Hippocampal formation (tissue), 2 donors: ENCODE measurements around the gene PRRX1.

Experiments used
- DNase-seq, 2 donors: peaks; one replicate each; lab custom pipeline; 2025; lab: John Stamatoyannopoulos, UW

Gene PRRX1

DNA sequence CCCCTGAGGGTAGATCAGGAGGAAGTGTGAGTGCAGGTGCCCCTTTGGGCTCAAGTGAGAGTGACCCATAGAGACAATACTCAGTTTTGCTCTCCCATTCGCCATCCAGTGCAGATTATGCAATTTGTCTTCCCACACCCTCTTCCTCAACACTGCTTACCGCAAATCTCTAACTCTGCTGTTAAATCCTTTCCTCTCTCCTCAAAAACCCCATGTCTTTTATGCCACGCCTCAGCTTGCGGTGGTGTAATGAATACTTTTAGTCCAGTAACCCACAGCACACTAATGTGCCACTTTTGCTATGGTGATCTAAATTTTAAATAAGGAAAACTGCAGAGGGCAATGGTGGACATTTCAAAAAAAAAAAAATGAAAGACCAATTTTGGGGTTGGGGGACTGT is 57.7 kb downstream of the PRRX1 start:
- no peak for DNase-seq

GRCh38 chr1:170723518-170723917 is 59.6 kb downstream of the PRRX1 start:
- no peak for DNase-seq

DNA sequence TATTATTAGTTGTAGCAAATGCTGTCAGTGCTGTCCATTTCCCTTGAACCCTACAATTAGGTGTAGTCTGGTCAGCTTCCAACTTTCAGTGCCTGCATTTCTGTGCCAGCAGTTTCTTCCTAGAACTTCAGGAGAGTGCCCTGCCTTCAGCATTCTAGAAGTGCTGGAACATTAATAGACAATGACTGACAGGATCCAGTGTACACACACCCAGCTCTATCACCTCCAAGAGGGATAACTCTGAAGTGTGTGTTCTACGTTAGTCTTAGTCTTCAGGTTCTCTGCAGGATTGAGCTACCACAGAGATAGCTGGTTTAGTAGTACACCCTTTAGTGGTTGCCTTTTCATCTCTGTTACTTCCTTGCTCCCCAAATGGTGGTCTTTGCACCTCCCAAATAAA is 61.4 kb downstream of the PRRX1 start:
- DNase-seq, result no peak

GRCh38 chr1:170727963-170728362 is 64.0 kb downstream of the PRRX1 start:
- no peak for DNase-seq

DNA sequence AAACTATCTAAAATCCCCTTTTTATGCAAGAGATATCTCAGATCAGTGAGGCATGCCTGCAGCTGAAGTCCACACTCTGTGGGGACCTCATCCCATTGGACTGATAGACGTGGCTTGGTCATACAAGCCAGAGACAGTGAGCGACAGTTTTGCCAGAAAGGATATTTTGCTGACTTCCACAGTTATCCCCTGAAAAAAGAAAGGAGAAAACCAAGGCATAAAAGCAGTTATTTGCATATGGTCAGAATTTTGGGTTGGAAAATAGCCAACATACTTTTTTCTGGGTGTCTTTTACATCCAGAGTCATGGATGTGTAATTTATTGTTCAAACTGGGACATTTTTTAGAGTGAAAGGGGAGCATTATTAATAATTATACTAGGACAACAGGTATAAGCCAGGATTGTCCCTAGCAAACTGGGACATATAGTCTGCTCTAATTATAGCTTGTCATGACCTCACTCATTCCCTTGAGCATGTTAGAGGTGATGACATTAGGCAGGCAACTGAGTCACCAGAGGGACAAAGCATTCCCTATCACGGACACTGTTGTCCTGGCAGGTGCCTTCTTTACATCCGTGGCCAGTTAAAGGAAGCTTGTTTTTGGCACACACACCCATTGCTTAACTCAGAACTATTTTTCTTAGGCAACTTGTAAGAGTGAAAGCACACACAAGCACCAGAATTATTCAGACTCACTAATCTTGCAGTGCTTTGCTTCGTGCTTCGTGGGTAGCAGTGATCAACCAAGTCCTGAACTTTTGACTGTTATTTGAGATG is 65.5 kb downstream of the PRRX1 start:
- DNase-seq, result no peak

- DNase-seq, result no peak
Observed at GRCh38 chr1:170730014-170730413, 66.1 kb downstream of the PRRX1 start.

DNA sequence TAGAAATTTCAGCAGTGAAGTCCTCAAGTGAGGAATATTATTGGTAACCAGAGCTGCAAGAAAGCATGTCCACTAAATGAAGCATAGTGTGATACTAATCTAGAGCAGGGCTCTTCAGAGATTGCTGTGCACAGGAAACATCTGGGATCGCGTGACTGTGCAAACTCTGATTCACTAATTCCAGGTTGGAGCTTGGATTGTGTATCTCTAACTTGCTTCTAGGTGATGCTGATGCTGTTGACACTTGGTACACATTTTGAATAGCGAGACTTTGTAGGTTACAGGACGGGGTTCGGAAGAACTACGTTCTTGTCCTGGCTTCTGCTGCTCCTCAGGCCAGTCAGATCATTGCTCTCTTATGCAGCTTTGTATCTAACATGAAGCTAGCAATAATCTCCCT is 66.5 kb downstream of the PRRX1 start:
- no peak for DNase-seq

DNA sequence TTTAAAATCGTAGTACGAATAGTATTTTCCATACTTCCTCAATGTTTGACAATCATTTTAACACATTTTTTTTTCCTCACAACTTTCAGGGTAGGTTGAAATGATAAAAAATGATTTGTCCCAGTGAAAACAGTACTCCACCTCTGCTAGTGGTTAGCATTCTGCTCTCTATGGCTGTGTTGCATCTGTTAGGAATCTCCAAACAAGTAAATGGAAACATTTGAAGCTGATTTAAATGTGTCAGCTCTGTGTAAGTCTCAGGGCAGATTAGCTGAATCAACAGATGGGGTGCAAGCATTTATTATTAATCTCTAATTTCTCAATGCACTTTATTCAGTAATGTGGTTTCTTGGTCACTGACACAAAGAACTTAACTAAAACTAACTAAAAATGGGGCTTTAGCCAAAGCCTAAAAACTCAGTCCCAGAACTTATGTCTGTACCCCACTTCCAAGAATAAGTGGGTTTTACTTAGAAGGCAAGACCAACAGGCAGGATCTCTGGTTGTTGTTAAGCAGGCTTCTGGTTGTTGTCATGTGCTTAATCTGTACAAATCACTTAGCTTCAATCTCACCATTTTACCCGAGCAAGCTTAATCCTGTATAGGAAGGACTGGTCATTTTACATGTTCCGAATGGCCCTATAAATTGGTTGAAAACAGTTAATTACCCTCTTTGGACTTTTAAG is 67.8 kb downstream of the PRRX1 start:
- DNase-seq, result no peak

DNA sequence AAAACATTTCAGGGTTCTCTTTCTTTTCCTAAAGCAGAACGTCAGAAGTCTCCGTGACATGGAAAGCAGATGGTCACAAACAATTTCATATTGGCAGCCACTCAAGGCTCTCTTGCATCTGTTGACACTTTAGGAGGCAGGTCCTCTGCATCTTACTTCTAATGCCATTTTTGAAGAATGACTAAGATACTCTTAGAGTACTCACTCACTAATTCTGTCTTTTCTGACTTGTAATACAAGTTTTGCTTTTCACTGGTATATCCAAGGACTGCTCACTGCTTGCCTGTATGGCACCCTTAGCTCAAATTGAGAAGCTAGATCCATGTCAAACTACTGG is 68.3 kb downstream of the PRRX1 start:
- DNase-seq, result no peak

- no peak for DNase-seq
Observed at GRCh38 chr1:170734412-170735175, 70.7 kb downstream of the PRRX1 start.

GRCh38 chr1:170735366-170736263 is 71.7 kb downstream of the PRRX1 start:
- no peak for DNase-seq

DNA sequence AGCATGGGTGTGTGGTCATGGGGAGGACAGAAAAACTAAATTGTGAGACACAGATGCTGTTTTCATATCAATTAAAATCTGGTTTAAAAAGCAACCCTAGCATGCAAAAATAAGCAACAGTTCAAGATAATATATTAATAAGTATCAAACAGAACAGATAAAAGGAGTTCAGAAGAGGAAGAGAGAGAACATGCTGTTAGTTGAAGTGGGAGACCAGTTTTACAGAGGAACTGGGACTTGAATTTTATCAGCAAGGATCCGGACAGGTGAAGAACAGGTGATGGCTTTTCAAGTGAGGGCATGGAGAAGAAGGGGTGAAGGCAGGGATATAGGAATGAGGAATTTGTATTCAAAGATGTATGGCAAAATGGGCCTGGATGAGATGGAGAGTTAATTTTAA is 75.9 kb downstream of the PRRX1 start:
- DNase-seq, result no peak

DNA sequence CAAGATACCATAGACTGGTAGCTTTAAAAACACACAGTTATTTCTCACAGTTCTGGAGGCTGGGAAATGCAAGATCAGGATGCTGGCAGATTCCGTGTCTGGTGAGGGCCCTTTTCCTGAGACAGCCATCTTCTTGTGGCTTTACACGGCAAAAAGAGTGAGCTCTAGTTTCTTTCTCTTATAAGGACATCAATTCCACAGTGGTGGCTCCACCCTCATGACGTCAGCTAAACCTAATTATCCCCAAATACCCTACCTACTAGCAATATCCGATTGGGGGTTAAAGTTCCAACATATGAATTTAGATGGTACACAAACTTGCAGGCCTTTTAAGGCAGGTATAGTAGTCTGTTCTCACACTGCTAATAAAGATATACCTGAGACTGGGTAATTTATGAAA is 77.7 kb downstream of the PRRX1 start:
- DNase-seq, result no peak

- no peak for DNase-seq
Observed at GRCh38 chr1:170742600-170742999, 78.7 kb downstream of the PRRX1 start.

DNA sequence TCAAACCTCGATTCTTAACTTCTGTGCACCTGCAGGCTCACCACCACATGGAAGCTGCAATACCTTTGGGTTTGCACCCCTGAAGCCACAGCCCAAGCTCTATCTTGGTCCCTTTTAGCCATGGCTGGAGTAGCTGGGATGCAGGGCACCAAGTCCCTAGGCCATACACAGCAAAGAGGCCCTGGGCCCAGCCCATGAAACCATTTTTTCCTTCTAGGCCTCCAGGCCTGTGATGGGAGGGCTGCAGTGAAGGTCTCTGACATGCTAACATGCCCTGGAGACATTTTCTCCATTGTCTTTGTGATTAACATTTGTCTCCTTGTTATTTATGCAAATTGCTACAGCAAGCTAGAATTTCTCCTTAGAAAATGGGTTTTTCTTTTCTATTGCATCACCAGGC is 79.2 kb downstream of the PRRX1 start:
- DNase-seq, result no peak

- DNase-seq, result no peak
Observed at GRCh38 chr1:170749549-170749948, 85.6 kb downstream of the PRRX1 start.

- DNase-seq, result no peak
Observed at GRCh38 chr1:170749959-170750358, 86.0 kb downstream of the PRRX1 start.

DNA sequence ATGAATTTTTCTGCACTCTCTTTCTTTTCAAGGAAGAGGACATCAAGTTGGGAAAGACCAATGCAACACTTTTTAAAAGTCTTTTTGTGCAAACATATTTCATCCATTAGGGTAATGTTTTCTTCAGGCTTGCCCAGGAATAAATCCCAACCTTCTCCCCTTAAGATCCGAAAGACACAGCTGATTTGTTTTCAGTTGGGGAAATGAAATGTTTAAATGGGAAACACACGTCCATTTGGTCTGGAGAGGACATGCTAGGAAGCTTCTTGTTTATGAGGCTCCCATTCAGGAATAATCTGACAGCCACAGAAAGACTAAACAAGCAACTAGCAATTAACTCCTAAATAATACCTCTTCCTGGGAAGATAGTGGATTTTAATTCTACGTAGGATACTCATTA is 91.9 kb downstream of the PRRX1 start:
- no peak for DNase-seq

- no peak for DNase-seq
Observed at GRCh38 chr1:170758992-170759391, 95.1 kb downstream of the PRRX1 start.

- no peak for DNase-seq
Observed at GRCh38 chr1:170765279-170765678, 101.3 kb downstream of the PRRX1 start.

DNA sequence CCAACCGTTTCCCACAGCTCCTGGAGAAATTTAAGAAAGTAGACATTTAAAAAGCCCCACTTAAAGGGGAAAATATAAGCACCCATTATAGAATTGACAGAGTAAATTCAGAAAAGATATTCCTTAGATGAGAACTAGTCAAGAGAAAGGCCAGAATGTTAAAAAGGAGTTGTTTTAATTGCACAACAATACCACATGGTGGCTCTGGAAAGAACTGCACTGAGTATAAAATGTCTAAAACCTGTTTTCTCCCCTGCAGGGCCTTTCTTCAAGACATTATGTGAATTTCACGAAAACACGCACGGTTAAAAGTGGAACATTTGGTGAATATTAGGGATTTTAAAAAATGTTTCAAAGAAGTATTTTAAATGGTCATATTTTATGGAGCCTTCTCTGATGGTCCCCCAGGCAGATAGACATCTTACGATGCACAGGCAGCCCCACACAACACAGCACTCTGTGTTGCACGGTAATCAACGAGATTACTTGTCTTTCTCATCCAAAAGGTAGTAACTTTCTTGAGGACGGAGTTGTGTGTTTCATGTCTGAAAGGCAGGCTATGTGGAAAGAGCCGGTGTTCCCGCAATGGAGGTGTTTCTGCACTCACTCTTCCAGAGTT is 101.9 kb downstream of the PRRX1 start:
- DNase-seq, result peak in 1 of 2 donors; percentile 58

GRCh38 chr1:170768929-170769328 is 105.0 kb downstream of the PRRX1 start:
- no peak for DNase-seq
